Keratinocyte (primary cell): ENCODE data around the gene MYBPHL. TPM values are rescaled to one million over a fixed set of nuclear protein-coding genes. Genes with fewer than 3 reads are reported as not detected.

Source experiments
- DNase-seq: peaks from one replicate; pipeline ENCODE4 v3.0.0-alpha.2; 2011; ENCODE audit warnings: low read depth, missing footprints, low spot score
- FAIRE-seq: peaks from 2 replicates; lab custom pipeline; 2011; peaks lifted over from hg19 to GRCh38; lab: Jason Lieb, UNC
- H2AFZ ChIP-seq: 2 replicates; pipeline ENCODE4 v1.6.0; 2012; ENCODE audit warnings: low read length, control low read depth, inconsistent platforms; ENCODE audit not compliant: control insufficient read depth
- H3K27ac ChIP-seq: 2 replicates; pipeline ENCODE4 v1.5.1; 2011; ENCODE audit warnings: low read length; ENCODE audit not compliant: control insufficient read depth, insufficient read depth
- H3K27me3 ChIP-seq: 3 replicates; pipeline ENCODE4 v1.6.0; 2011; ENCODE audit warnings: low read length; ENCODE audit not compliant: control insufficient read depth, insufficient read depth; ENCODE audit errors: extremely low read depth
- H3K36me3 ChIP-seq, 2 experiments: 2 replicates in 1 of 2; 3 replicates in 1 of 2; pipeline ENCODE4 v1.5.1; 2011; ENCODE audit warnings: low read length in 2 of 2, mild to moderate bottlenecking in 1 of 2; ENCODE audit not compliant: control insufficient read depth in 2 of 2, insufficient read depth in 2 of 2; ENCODE audit errors: extremely low read depth in 1 of 2
- H3K4me1 ChIP-seq: 3 replicates; pipeline ENCODE4 v1.5.1; 2011; ENCODE audit warnings: low read length; ENCODE audit not compliant: control insufficient read depth, insufficient read depth; ENCODE audit errors: extremely low read depth
- H3K4me2 ChIP-seq: 3 replicates; pipeline ENCODE4 v1.6.0; 2011; ENCODE audit warnings: low read depth, low read length; ENCODE audit not compliant: control insufficient read depth, insufficient read depth; ENCODE audit errors: extremely low read depth
- H3K4me3 ChIP-seq, 3 experiments: fragments of 200-600 bp in 1 of 3; sonication (generic) in 1 of 3; 2 replicates in 2 of 3; 3 replicates in 1 of 3; pipeline ENCODE4 v1.5.1; 2011 to 2016; ENCODE audit warnings: low read length in 3 of 3, mild to moderate bottlenecking in 3 of 3, control low read depth in 2 of 3, inconsistent platforms in 1 of 3, low read depth in 1 of 3, mixed read lengths in 1 of 3, mixed run types in 1 of 3, moderate library complexity in 1 of 3; ENCODE audit not compliant: control insufficient read depth in 2 of 3, insufficient read depth in 2 of 3; ENCODE audit errors: extremely low read depth in 1 of 3
- H3K79me2 ChIP-seq: 2 replicates; pipeline ENCODE4 v1.6.0; 2012; ENCODE audit warnings: low read length; ENCODE audit not compliant: control insufficient read depth, insufficient read depth
- H3K9ac ChIP-seq: 3 replicates; pipeline ENCODE4 v1.6.0; 2011; ENCODE audit warnings: low read length; ENCODE audit not compliant: control insufficient read depth, insufficient read depth; ENCODE audit errors: extremely low read depth
- H3K9me1 ChIP-seq: 3 replicates; pipeline ENCODE4 v1.6.0; 2011; ENCODE audit warnings: low read length; ENCODE audit not compliant: control insufficient read depth, insufficient read depth; ENCODE audit errors: extremely low read depth
- H3K9me3 ChIP-seq: 2 replicates; pipeline ENCODE4 v1.5.1; 2012; ENCODE audit warnings: low read depth, low read length; ENCODE audit not compliant: control insufficient read depth
- H4K20me1 ChIP-seq: 3 replicates; pipeline ENCODE4 v1.6.0; 2011; ENCODE audit warnings: low read length; ENCODE audit not compliant: control insufficient read depth, insufficient read depth; ENCODE audit errors: extremely low read depth
- CTCF ChIP-seq, 3 experiments: IDR thresholded peaks in 1 of 3; conservative IDR thresholded peaks in 1 of 3; optimal IDR thresholded peaks in 1 of 3; 2 replicates in 2 of 3; 3 replicates in 1 of 3; pipeline versions ENCODE3 to v1.5.1; 2011; ENCODE audit warnings: low read length in 3 of 3, mild to moderate bottlenecking in 3 of 3, moderate library complexity in 2 of 3, control low read depth in 1 of 3, inconsistent platforms in 1 of 3; ENCODE audit not compliant: insufficient read depth in 2 of 3; ENCODE audit errors: extremely low read depth in 1 of 3
- EZH2 ChIP-seq: IDR thresholded peaks from one replicate; pipeline ENCODE4 v1.6.1; 2012; ENCODE audit warnings: inconsistent platforms, mild to moderate bottlenecking, low read length, moderate library complexity
- dilution Hi-C: fragments of 300-500 bp; cut with MboI; formaldehyde crosslinking; loops from one replicate; pipeline ENCODE4 v1.7.0; 2020; ENCODE audit warnings: low sequenced_read_pairs; ENCODE audit not compliant: extremely low pct_ligation_motif_present
- polyA plus RNA-seq, 5 experiments: library from polyadenylated mRNA; depleted of rRNA in 3 of 5; stranded (reverse) in 3 of 5; stranded (forward) in 1 of 5; unstranded in 1 of 5; fragments of >200 nt; gene quantifications; 1 replicate in 1 of 5; 2 replicates in 3 of 5; 3 replicates in 1 of 5; pipeline versions ENCODE4 v1.2.1 to v1.2.3, GENCODE V29; 2011 to 2012; ENCODE audit warnings: missing spikeins in 2 of 5, low read depth in 1 of 5, low replicate concordance in 1 of 5

The MYBPHL gene
- polyA plus RNA-seq, 1 donor (not counting 4 experiments of a cell fraction or from before 2014, with no cell fraction given): 1.1 TPM

GRCh38 chr1:109253803-109254620, 52.8 kb downstream of the MYBPHL start:
- H3K4me1 ChIP-seq: peaks cover 55% of the 10 kb centered on the region
- H3K27ac ChIP-seq: peak overlapping the region; percentile 76
- H3K4me3 ChIP-seq: peak overlapping the region; percentile 32 to 53 (median 51)
- FAIRE-seq (no peak), DNase-seq (no peak)
- no peaks in the 10 kb centered on the region for H4K20me1 ChIP-seq
- H3K9me3 ChIP-seq: no peaks in the 10 kb centered on the region
- dilution Hi-C loops: no loop called here
- peak overlapping the region; percentile 86 for H3K4me2 ChIP-seq
- peaks cover 6% of the 10 kb centered on the region for H3K9me1 ChIP-seq
- TF ChIP-seq EZH2: no peak
- no peak for TF ChIP-seq CTCF (optimal IDR thresholded peaks at IDR 0.05 in 1 of 3, IDR thresholded peaks at IDR 0.05 in 1 of 3, conservative IDR thresholded peaks at IDR 0.05 in 1 of 3; ENCODE audit: extremely low read depth in 1 of 3, insufficient read depth in 2 of 3, low read length in 3 of 3)
- peak overlapping the region; percentile 68 for H2AFZ ChIP-seq
- no peaks in the 10 kb centered on the region for H3K27me3 ChIP-seq
- H3K9ac ChIP-seq: peak overlapping the region; percentile 76
- H3K36me3 ChIP-seq: peaks cover 6 to 13% of the 10 kb centered on the region in 2 experiments
- peaks cover 39% of the 10 kb centered on the region for H3K79me2 ChIP-seq

GRCh38 chr1:109252893-109253802, 53.7 kb downstream of the MYBPHL start:
- Histone ChIP-seq H3K27ac (peak overlapping the region; percentile 76), H3K9ac (peak overlapping the region; percentile 76), H2AFZ (peak overlapping the region; percentile 68), H3K79me2 (peaks cover 39% of the 10 kb centered on the region), H3K9me1 (peaks cover 6% of the 10 kb centered on the region), H3K36me3 (peaks cover 4 to 12% of the 10 kb centered on the region in 2 experiments), H3K9me3 (no peaks in the 10 kb centered on the region), H3K4me1 (peaks cover 57% of the 10 kb centered on the region), H3K27me3 (no peaks in the 10 kb centered on the region), H4K20me1 (no peaks in the 10 kb centered on the region), H3K4me2 (peak overlapping the region; percentile 86), H3K4me3 (peak overlapping the region; percentile 32 to 53 (median 51))
- TF ChIP-seq CTCF (optimal IDR thresholded peaks at IDR 0.05 in 1 of 3, IDR thresholded peaks at IDR 0.05 in 1 of 3, conservative IDR thresholded peaks at IDR 0.05 in 1 of 3; ENCODE audit: extremely low read depth in 1 of 3, insufficient read depth in 2 of 3, low read length in 3 of 3): no peak
- TF ChIP-seq EZH2: no peak
- DNase-seq (no peak), FAIRE-seq (no peak)
- dilution Hi-C loops: no loop called here
